Right ventricle myocardium inferior (tissue), 1 donor: ENCODE data around the gene KIAA1958. TPM values are rescaled to one million over a fixed set of nuclear protein-coding genes. Genes with fewer than 3 reads are reported as not detected.

Experiments
- ATAC-seq: fragments of 200-7000 bp; cut with Tn5 transposase; one replicate; pipeline ENCODE4 v1.9.1; 2020; ENCODE audit warnings: mild to moderate bottlenecking, moderate library complexity
- DNase-seq: peaks from one replicate; pipeline ENCODE4 v3.0.0; 2021; ENCODE audit errors: missing footprints
- intact Hi-C: fragments of 100-400 bp; cut with DNase I; formaldehyde crosslinking; loops from one replicate; pipeline ENCODE4 v1.11.0; 2022
- total RNA-seq: library from RNA; stranded (reverse); fragmentation: NEBNext Ultra II Directional; extraction: Animal tissue kit (Norgen Biotek cat#: 25700); gene quantifications from one replicate; pipeline ENCODE4 v1.2.1, GENCODE V29; 2021
- donor health status: DM: no; HTN: yes; CAD: no; lungs with severe emphysema.

The KIAA1958 gene
- total RNA-seq, 1 donor from 2014 or later: 5.0 TPM

DNA sequence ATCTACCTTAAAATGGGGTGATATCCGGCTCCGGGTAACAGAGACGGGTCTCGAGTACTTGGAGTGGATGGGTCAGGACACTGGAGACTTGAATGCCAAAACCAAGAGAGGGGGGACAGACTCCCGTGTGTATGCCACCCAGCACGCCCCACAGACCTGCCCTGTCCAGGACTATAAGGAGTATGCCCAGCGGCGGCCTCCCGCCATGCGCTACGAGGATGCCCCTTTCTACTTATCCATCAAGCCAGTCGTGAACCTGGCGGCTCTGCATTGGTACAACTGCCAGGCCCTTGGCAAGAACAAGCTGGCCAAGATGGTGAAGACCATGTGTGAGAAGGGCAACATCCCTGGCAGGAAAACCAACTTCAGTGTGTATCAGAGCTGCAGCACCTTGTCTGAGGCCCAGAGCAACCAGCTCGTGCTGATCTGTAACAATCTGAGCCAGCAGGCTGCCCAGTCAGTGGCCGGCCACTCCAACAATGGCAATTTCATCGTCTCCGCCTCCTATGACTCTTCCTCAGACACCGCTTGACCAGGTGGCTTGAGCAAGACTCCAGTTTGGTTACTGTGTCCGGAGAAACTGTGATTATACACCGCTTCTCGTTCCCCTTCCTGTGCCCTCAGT, 131.9 kb downstream of the KIAA1958 start:
- DNase-seq (peak; percentile 67), ATAC-seq (no peak)
- intact Hi-C loops: no loop called here

DNA sequence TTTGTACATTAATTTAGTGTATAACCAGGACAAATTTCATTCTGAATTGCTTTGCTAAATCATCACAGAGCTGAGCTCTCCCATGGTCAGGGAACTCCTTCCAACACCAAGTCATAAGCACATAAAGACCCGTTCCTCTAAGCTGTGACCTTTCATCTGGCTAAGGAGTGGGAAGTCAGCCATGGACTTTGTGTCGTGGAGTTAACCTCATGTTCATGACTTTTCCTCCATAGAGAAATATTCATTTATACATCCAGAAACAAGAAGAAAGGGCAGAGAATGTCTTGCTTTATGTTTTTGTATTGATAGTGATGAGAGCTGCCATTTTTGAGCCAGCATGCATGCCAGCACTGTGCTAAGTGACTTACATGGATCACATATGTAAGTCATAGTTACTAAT, 133.8 kb downstream of the KIAA1958 start:
- ATAC-seq (no peak), DNase-seq (no peak)
- intact Hi-C loops: no loop called here

DNA sequence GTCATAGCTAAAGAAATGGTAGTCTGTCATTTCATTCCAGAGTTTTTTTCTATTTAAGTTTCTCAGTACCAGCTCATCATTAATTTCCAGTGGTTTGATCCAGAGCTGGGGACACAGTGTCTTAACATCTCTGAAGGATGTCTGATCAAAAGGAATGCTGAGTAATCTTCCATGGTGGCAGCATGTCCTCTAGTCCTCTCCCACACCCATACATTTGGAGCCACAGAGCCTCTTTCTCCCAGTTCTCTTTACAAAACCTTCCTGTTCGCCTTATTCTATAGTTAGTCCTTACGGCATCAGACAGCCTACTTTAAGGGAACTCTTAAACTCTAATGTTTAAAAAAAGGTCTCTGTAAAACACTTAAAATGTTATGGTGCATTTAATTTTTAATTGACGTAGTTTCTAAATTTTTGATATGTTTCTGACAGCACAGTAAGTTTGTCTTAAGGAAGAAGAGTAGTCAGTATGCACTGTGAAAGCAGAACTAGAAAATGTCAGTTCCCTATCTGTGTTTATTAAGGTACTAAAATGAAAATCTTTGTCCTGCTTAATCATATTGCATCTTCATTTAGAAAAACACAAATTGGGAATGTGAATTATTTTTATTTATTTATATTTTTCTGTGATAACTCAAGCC, 134.5 kb downstream of the KIAA1958 start:
- no peak for ATAC-seq
- intact Hi-C loops: no loop called here
- DNase-seq: no peak

DNA sequence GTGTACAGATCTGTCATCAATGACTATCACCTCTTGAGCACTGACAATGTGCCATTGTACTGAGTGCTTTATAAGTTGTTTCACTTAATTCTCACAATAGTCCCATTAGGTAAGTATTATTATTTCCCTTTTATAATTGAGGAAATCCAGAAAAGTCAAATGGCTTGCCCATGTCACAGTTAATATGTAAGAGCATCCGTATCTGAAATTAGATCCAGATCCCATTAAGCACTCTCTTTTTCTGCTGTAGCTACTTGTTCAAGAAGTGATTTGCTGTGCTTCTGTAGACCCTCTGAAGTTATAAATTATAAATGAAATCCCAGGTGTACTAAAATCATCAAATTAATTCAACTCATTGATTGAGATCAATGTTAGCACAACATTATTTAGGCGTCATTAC, 136.6 kb downstream of the KIAA1958 start:
- no peak for ATAC-seq
- intact Hi-C loops: no loop called here
- DNase-seq: no peak

DNA sequence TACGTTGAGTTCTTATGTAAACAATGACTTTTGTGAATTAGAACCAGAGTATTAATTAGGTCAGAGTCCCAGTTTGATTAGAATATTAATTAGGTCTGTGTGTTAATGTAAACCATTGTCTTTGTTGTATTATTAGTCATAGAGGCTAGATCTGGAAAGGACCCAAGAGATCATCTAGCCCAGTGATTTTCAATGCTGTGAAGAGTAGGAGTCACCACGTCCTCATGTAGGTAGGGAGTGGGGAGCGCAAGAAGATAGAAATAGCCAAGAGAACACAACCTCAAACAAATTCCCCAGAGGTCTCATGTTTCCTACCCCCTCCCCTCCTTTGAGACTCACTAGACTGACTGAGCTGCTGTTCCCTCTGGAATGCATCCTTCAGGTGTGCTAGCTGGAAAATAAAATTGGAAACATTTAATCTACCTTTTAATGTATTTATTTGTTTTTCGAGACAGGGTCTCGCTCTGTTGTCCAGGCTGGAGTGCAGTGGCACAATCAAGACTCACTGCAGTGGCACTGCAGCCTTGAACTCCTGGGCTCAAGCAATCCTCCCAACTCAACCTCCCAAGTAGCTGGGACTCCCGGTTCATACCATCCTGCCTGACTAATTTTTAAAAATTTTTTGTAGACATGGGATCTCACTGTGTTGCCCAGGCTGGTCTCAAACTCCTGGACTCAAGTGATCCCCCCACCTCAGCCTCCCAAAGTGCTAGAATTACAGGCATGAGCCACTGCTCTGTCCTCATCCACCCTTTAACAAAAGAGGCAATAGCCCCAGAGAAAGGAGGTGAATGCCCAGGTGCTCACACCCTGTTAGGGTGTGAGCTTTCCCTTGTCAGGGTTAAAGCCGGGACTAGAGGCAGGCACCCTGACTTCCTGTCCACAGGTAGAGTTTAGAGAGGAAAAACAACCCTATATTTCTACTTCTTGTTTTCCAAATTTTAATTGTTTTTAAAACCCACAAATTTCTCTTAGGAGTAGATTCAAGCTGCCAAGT, 138.4 kb downstream of the KIAA1958 start:
- intact Hi-C loops: no loop called here
- no peak for ATAC-seq
- DNase-seq: no peak

DNA sequence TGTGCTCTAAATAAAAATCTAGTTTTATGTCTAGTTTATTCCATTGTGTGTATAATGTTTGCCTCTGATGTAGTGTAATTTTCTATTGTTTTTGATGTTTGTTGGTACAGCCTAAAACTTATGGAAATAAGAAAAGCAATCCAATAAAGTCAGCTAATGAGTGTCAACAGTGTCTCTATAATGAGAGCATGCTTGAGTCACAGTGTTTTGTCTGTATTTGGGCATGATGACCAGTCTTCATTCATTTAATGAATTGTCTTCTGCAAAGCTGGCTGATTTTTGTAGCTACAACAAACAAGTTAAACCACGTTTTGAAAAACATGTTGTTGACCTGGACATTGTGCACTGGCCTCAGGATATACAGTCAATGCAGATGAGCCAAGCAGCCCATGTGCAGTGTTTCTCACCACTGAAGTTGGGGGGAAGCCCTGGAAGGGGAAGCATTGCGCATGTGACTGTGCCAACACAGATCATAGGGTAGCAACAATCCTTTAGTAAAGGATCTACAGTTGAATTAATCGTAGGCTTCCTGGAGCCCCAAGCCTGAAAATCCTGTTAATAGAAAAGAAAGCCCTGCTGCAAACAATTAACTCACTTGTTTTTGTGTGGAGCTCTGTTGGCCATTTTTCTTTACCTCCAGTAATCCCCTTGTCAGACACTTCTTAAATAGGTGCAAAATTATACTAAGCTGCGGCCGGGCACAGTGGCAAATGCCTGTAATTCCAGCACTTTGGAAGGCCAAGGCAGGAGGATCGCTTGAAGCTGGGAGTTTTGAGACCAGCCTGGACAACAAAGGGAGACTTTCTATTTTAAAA, 143.3 kb downstream of the KIAA1958 start:
- intact Hi-C loops: no loop called here
- ATAC-seq: no peak

DNA sequence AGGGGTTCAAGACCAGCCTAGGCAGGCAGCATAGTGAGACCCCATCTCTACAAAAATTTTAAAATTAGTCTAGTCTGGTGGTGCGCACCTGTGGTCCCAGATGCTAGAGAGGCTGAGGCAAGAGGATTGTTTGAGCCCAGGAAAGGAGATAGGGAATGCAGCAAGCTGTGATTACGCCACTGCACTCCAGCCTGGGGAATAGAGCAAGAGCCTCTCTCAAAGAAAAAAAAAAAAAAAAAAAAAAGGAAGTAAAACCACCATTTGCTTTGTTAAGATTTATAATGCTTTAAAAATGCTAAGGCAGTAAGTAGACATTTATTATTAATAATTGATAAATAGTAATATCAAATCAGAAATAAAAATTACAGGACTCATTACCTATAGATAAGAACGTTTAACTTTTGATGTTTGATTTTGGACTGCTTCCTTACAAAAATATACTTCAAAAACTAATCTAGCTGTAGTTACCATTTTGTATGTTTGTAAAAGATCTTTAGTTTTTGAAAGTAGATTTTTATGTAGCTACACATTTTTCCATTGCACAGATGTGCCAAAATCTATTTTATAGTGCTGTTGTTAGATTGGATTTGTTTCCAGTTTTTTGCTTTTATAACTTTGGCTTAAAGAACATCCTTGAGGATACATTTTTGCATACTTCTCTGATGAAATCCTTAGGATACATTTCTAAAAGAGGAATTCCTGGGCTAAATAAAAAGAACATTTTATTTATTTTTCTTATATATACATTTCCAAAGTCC, 144.9 kb downstream of the KIAA1958 start:
- intact Hi-C loops: no loop called here
- DNase-seq: peak; percentile 56
- no peak for ATAC-seq

More for the DNA sequence above, 143.3 kb downstream of the KIAA1958 start:
- no peak for DNase-seq

DNA sequence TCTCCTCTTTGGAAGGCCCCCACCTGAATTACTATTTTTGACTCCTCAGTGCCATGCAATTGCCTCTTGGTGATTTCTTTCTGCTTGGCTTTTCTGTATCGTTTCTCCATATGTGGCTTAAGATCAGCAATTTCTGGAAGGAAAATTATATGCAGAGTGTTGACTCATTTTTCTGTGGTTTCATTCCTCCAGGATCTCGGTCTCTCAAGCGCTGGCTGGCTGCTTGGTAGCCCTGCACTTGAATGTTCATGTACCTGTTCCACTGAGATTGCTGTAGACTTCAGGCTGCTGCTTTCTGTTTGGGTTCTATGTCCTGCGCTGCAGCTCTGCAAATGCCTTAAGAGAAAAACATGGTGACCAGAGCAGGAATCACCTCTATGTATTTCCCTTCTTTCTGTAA, 153.7 kb downstream of the KIAA1958 start:
- DNase-seq (no peak), ATAC-seq (no peak)
- intact Hi-C loops: no loop called here

DNA sequence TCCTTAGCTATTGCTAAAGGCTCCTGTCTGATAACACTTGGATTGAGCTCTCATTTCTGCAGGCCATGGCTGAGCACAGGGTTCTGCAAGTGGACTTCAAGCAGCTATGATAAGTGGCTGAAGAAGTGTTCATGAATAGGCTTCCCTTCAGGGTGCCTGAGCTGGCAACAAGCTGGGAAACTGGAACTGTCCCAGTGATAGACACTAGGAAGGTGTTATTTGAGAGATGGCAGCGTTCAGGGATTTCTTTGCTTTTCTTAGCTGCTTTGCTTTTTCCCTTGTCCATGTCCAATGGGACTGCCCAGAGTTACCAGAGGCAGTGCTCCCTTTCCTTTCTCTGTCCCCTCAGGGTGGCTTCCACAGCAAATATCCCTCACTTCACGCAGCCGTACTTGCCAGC, 155.5 kb downstream of the KIAA1958 start:
- ATAC-seq (peak; percentile 72), DNase-seq (no peak)
- intact Hi-C loops: no loop called here

DNA sequence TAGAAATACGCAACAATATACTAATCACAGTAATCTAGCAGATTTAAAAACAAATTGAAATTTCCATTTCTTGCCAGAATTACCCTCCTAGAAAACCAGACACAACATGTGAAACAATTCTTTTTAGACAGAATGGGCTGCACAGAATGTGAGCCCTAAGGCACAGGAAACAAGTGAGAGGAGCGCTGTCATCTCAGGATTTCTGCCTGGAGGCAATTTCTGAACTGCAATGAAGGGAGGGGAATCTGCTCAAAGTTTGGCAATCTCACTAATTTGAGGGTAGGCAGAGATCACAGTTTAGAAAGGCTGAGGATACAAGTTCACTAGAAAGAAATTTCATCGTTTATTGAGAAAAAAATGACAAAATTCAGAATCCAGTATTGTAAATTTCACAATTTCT, 161.0 kb downstream of the KIAA1958 start:
- intact Hi-C loops: no loop called here
- ATAC-seq (no peak), DNase-seq (no peak)

DNA sequence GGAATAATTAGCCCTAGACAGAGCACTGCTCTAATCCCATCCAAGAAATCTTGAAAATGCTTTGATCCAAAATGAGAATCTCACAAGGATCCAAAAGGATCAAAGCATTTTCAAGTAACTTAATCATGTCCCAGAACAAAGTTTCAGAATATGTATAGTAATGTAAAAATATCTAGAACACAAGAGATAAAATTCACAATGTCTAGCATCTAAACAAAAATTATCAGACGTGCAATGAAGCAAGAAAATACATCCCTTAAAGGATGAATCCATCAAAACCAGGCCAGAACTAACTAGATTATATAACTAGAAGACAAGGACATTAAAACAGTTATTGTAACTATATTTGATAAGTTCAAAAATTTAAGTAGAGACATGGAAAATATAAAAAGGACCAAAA, 162.0 kb downstream of the KIAA1958 start:
- intact Hi-C loops: no loop called here
- ATAC-seq (no peak), DNase-seq (no peak)

DNA sequence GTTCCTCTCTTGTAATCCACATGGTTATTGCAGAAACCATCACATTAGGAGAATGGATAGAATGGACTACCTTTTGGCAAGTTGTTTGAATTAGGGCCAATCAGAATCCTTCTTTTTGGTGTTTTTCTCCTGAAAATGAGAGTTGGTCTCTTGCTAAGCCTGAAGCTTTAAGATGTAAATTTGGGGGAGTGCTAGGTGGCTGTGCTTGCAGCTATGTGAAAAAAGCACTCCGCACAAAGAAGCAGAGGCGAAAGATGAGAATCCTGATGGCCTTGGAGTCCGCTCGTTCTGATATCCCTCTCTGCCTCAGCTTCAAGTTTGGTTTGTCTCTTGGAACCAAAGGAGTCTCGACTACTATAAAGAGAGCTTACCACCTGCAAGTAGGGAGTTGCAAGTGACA, 167.7 kb downstream of the KIAA1958 start:
- ATAC-seq (no peak), DNase-seq (no peak)
- intact Hi-C loops: no loop called here

DNA sequence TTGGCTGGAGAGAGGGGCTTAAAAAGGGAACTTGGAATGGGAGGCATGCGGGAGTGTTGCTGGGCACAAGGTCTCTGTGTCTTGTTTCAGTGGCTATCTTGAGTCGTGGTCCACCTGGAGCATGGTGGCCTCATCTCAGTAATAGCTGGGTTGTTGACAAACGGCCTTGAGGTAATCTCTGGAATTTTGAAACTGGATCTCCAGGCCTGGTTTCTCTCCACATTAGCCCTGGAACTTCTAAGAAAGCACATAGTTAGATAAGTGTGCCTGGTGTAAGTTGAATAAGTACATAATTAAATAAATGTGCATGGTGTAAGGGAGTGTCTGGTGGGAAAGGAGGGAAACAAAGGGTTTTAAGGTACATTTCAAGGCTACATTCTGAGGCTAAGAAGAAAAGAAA, 169.0 kb downstream of the KIAA1958 start:
- intact Hi-C loops: no loop called here

DNA sequence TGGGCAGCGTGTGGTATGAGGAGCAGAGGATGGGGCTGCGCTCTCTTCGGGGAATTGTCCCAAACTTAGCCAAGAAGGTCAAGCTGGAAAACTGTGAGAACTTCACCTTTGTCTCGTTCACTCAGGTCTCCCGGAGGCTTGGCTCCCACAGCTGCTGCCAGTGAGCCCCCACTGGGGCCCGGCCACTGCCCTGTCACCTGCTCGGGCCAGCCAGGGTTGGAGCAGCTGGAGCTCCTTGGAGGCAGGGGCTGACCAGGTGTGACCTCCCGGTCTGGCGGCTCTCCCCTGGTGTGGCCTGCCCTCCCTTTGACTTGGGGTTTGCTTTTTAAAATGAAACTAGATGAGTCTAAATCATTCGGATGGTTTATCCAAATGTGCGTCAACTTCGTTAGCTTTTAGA, 173.3 kb downstream of the KIAA1958 start:
- ATAC-seq (no peak), DNase-seq (no peak)
- intact Hi-C loops: no loop called here

More for the DNA sequence above, 169.0 kb downstream of the KIAA1958 start:
- ATAC-seq: no peak
- no peak for DNase-seq

DNA sequence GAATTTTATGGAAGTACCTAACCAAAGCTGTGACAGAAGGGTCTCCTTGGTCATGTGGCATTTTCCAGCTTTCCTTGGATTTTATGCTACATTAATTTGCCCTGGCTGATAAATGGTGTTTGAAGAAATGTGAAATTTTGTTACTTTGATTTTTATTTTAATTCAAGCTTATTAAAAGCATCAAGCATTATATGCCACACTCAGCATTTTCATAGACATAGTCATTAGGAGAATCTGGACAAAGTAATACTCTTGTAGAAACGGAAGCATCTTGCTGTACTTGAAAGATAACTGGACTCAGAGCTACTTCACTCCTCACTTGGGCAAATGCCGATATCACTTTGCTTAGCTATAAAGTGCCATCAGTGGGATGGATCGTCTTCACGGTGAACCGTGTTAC, 177.1 kb downstream of the KIAA1958 start:
- DNase-seq (no peak), ATAC-seq (no peak)
- intact Hi-C loops: no loop called here

DNA sequence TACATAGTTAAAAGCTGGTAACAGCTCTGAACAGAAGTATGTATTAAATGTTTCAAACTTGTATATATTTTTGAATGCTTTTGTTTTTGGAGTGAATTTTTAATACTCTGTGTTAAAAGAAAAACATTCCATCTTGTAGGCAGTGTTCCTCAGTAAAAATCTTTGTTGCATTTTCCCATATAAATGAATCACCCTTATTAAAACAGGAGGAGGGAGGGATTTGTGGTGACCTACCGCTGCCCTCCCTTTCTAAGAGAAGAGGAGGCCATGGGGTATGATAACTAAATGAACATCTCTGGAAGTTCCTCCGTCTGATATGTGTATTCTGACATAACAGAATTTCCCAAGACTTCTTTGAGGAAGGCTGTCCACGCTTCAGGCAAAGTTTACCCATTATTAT, 177.9 kb downstream of the KIAA1958 start:
- DNase-seq: no peak
- ATAC-seq: no peak
- intact Hi-C loops: no loop called here

DNA sequence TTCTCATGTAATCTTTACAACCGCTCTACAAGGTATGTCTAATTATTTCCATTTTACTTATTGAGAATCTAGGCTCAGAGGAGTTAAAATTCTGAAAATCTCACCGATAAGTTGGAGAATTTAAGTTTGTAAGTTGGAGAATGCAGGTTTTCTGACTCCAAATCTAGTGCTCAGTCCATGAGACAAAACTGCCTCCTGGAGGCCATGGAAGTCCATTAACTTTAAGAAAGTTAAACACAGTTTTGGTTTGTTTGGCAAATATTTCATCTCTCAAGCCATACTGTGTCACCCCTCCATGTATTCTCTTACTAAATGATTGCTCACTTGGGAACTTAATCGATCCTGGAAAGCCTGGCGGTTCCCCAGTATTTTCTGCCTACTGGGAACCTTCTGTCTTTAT, 178.7 kb downstream of the KIAA1958 start:
- ATAC-seq: no peak
- DNase-seq: no peak
- intact Hi-C loops: no loop called here

DNA sequence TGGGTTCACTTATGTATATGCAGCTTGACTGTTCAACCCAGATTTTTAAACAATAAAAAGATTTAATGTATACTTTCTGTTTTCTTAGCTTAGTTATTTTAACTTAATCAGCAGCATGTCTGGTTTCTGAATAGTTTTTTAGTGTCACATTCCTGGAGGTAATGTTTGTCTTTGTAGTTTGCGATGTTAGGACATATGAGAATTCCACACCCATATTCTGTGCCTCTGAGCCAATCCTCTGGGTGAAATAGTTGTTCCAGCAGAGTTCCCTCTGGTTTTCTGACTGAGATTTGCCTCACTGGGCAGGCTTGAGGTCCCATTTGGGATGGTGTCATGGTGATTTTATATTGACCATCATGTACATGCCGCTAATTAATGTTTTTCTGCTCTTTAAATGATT, 182.7 kb downstream of the KIAA1958 start:
- ATAC-seq: no peak
- intact Hi-C loops: no loop called here
- DNase-seq: no peak
